Ovary (tissue), 9 donors: Measurements from ENCODE around the gene CELF6. TPM values are rescaled to one million over a fixed set of nuclear protein-coding genes. Genes with fewer than 3 reads are reported as not detected.
"Not testable (repeated sequence)": the region's sequence is repeated elsewhere in the genome, so short reads cannot be mapped to it uniquely, and the experiment has no call there.

Experiments
- DNase-seq, 5 donors: peaks; one replicate each; pipeline ENCODE4 v3.0.0-alpha.2; 2019 to 2020
- H3K27ac ChIP-seq, 2 donors: fragments of 200-600 bp; one replicate each; pipeline versions ENCODE4 v1.5.1 to v1.8.0; 2019 to 2022
- H3K27me3 ChIP-seq: fragments of 200-600 bp; one replicate; pipeline ENCODE4 v1.8.0; 2022
- H3K36me3 ChIP-seq: fragments of 200-600 bp; sonication (generic); one replicate; pipeline ENCODE4 v1.5.1; 2019
- H3K4me1 ChIP-seq: one replicate; pipeline ENCODE4 v1.8.1; 2013; ENCODE audit warnings: mild to moderate bottlenecking, moderate library complexity; ENCODE audit not compliant: insufficient read depth
- H3K4me3 ChIP-seq: fragments of 200-600 bp; sonication (generic); one replicate; pipeline ENCODE4 v1.5.1; 2017
- H3K9me3 ChIP-seq, 2 donors: fragments of 200-600 bp in 1 of 2; sonication (generic) in 1 of 2; one replicate each; pipeline versions ENCODE4 v1.5.1 to v1.8.1; 2013 to 2019; ENCODE audit warnings: mild to moderate bottlenecking in 1 of 2, moderate library complexity in 1 of 2
- EP300 ChIP-seq: sonication (generic); formaldehyde crosslinking; IDR thresholded peaks from one replicate; pipeline ENCODE4 v1.6.1; 2017; ENCODE audit warnings: antibody characterized with exemption
- POLR2A ChIP-seq: fragments of 450-650 bp; IDR thresholded peaks from one replicate; pipeline ENCODE4 v1.6.1; 2017; ENCODE audit warnings: antibody characterized with exemption, mild to moderate bottlenecking, moderate library complexity
- WGBS, 3 donors: extraction: QIAGEN DNeasy Blood & Tissue Kit in 1 of 3; methylation state at CpG; one replicate each; pipeline versions ENCODE4 v1.1.5 to v1.1.7; 2013 to 2017; 5-methylcytosine and 5-hydroxymethylcytosine counted together
- intact Hi-C, 4 donors: fragments of 100-400 bp; cut with DNase I; formaldehyde crosslinking; loops; one replicate each; pipeline versions ENCODE4 v1.11.0 to v1.15.1; 2022 to 2023
- polyA plus RNA-seq, 2 donors: library from polyadenylated mRNA; stranded (reverse); fragments of 200-250 nt in 1 of 2; fragments of 350-450 nt in 1 of 2; fragmentation: Illumina TruSeq in 1 of 2; extraction: RNeasy Lipid Tissue Mini Kit (QIAGEN cat#74804) in 1 of 2; gene quantifications; one replicate each; pipeline ENCODE4 v1.2.3, GENCODE V29; 2013 to 2014
- total RNA-seq, 7 donors: library from RNA; depleted of rRNA in 2 of 7; stranded (reverse); fragments of >200 nt in 2 of 7; fragmentation: NEBNext Ultra II Directional in 3 of 7; extraction: Animal tissue kit (Norgen Biotek cat#: 25700) in 3 of 7; gene quantifications; one replicate each; pipeline versions ENCODE4 v1.1.0 to v1.2.4, GENCODE V29; 2016 to 2023
- TF ChIP-seq, protein P1 (sequence below), 3 donors: fragments of 450-650 bp in 2 of 3; fragments of 200-600 bp in 1 of 3; IDR thresholded peaks; one replicate each; pipeline versions ENCODE4 v1.5.1 to v1.8.0; 2016 to 2022; ENCODE audit warnings: antibody characterized with exemption in 3 of 3, mild to moderate bottlenecking in 1 of 3
- donor health status: DM: no; HTN: no; CAD: no; lungs with moderate emphysema.
- donor health status: DM: no; HTN: no; CAD: no.
- donor health status: Bipolar disorder and iron deficiency.
- donor health status: DM: yes; HTN: yes; CAD: no.
- donor health status: DM: no; HTN: no; CAD: no.
- donor health status: DM: yes; HTN: yes; CAD: no.

CELF6 gene
- total and polyA plus RNA-seq, 9 donors: 3.2 to 8.5 (median 4.7) TPM

GRCh38 chr15:72284781-72285180, 35.2 kb downstream of the CELF6 start:
- intact Hi-C loops: no loop called here
- Histone ChIP-seq H3K36me3 (no peaks in the 10 kb centered on the region), H3K27ac (no peak overlapping the region), H3K4me3 (no peak overlapping the region), H3K4me1 (no peaks in the 10 kb centered on the region), H3K9me3 (no peaks in the 10 kb centered on the region), H3K27me3 (no peaks in the 10 kb centered on the region)
- 88 to 89% (median 89%) methylated on average over 1 of the region's 1 CpG for WGBS, 3 donors
- DNase-seq: no peak
- TF ChIP-seq POLR2A (no peak), EP300 (no peak)
- TF ChIP-seq, protein P1, sequence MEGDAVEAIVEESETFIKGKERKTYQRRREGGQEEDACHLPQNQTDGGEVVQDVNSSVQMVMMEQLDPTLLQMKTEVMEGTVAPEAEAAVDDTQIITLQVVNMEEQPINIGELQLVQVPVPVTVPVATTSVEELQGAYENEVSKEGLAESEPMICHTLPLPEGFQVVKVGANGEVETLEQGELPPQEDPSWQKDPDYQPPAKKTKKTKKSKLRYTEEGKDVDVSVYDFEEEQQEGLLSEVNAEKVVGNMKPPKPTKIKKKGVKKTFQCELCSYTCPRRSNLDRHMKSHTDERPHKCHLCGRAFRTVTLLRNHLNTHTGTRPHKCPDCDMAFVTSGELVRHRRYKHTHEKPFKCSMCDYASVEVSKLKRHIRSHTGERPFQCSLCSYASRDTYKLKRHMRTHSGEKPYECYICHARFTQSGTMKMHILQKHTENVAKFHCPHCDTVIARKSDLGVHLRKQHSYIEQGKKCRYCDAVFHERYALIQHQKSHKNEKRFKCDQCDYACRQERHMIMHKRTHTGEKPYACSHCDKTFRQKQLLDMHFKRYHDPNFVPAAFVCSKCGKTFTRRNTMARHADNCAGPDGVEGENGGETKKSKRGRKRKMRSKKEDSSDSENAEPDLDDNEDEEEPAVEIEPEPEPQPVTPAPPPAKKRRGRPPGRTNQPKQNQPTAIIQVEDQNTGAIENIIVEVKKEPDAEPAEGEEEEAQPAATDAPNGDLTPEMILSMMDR (IDR thresholded peaks at IDR 0.05): no peak

GRCh38 chr15:72281713-72282112, 38.2 kb downstream of the CELF6 start:
- no peaks in the 10 kb centered on the region for H3K27me3 ChIP-seq
- TF ChIP-seq POLR2A (no peak), EP300 (no peak)
- TF ChIP-seq, protein P1 (IDR thresholded peaks at IDR 0.05): no peak
- H3K9me3 ChIP-seq: no peaks in the 10 kb centered on the region
- intact Hi-C loops: no loop called here
- 76 to 81% (median 77%) methylated on average over 3 of the region's 3 CpGs for WGBS, 3 donors
- DNase-seq: no peak
- H3K4me1 ChIP-seq: no peaks in the 10 kb centered on the region
- no peak overlapping the region for H3K27ac ChIP-seq
- no peaks in the 10 kb centered on the region for H3K36me3 ChIP-seq
- H3K4me3 ChIP-seq: no peak overlapping the region

- intact Hi-C loops: no loop called here
- no peak for TF ChIP-seq EP300
- no peak for TF ChIP-seq POLR2A
- TF ChIP-seq, protein P1 (IDR thresholded peaks at IDR 0.05): no peak
- no peaks in the 10 kb centered on the region for H3K27me3 ChIP-seq
- no peaks in the 10 kb centered on the region for H3K9me3 ChIP-seq
- 48 to 60% (median 58%) methylated on average over 2 of the region's 2 CpGs for WGBS, 3 donors
- H3K27ac ChIP-seq: no peak overlapping the region
- no peak overlapping the region for H3K4me3 ChIP-seq
- DNase-seq: no peak
- H3K36me3 ChIP-seq: no peaks in the 10 kb centered on the region
- H3K4me1 ChIP-seq: no peaks in the 10 kb centered on the region
Observed at GRCh38 chr15:72280751-72281150, 39.2 kb downstream of the CELF6 start.

DNA sequence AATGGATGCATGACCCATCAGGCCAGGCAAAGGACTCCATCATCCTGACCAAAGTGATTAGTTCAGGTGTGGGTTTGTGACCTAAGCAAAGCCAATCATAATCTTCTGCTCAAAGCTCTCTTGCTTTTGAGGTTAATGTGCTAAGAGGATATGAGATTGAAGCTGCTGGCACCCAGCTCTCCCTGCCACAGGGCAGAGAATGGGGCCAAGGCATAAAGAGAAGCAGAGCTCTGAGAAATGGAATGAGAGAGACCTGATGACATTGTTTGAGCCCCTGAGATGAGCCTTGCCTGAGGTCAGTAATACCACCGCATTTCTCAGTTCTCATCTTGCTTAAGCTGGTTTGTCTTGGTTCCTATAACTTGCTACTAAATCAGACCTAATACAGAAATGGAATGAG, 41.2 kb downstream of the CELF6 start:
- no peak for DNase-seq
- H3K27me3 ChIP-seq: no peaks in the 10 kb centered on the region
- H3K9me3 ChIP-seq: no peaks in the 10 kb centered on the region
- TF ChIP-seq, protein P1 (IDR thresholded peaks at IDR 0.05): no peak
- no peak for TF ChIP-seq POLR2A
- no peak for TF ChIP-seq EP300
- intact Hi-C loops: no loop called here
- no peaks in the 10 kb centered on the region for H3K36me3 ChIP-seq
- no peak overlapping the region for H3K4me3 ChIP-seq
- H3K27ac ChIP-seq: no peak overlapping the region
- 76 to 90% (median 87%) methylated on average over 1 of the region's 1 CpG for WGBS, 3 donors
- H3K4me1 ChIP-seq: peaks cover 1% of the 10 kb centered on the region

DNA sequence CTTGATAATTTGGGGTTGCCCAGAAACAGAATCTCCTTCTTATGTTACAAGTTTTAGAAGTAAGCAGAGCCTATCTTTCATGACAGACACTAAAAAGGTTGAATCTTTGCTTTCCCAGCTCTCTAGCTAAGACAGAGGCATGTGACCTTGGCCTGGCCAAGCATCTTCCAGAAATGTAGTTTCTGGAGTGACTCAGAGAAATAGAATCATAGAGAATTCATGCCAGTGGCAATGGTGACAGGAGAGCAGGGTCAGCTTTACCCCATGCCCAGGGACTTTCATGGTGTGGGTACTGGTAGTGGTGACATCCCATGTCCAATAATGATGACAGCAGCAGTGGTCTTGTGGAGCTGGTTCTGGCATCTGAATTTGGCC, 43.6 kb downstream of the CELF6 start:
- no peak overlapping the region for H3K27ac ChIP-seq
- intact Hi-C loops: no loop called here
- no peaks in the 10 kb centered on the region for H3K9me3 ChIP-seq
- no peaks in the 10 kb centered on the region for H3K27me3 ChIP-seq
- H3K36me3 ChIP-seq: no peaks in the 10 kb centered on the region
- peaks cover 6% of the 10 kb centered on the region for H3K4me1 ChIP-seq
- H3K4me3 ChIP-seq: no peak overlapping the region
- DNase-seq: no peak
- TF ChIP-seq EP300: no peak

DNA sequence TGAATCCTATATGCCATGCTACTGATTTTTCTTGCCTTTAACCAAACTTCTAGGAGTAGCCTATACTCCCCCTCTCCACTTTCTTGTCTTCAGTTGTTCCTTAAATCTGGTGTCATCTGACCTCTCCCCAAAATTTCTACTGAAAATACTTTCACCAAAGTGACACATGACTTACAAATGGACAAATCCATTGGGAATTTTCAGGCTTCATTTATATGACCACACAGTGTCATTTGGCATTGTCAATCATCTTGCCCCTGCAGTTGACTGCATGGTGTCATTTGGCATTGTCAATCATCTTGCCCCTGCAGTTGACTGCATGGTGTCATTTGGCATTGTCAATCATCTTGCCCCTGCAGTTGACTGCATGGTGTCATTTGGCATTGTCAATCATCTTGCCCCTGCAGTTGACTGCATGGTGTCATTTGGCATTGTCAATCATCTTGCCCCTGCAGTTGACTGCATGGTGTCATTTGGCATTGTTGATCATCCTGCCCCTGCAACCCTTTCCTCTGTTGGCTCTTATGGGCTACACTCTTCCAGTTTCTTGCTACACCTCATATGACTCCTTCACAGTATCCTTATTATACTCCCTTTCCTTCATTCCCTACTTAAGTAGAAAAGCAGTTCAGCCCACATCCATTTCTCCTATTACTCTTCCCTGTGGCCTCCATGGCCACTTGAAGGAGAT, 44.2 kb downstream of the CELF6 start:
- H3K27me3 ChIP-seq, H3K4me3 ChIP-seq, DNase-seq, H3K4me1 ChIP-seq, H3K36me3 ChIP-seq, intact Hi-C loops, H3K9me3 ChIP-seq, H3K27ac ChIP-seq: not testable (repeated sequence)
